Right atrium auricular region (tissue), 2 donors: ENCODE results near the gene VPS54. TPM values are rescaled to one million over a fixed set of nuclear protein-coding genes. Genes with fewer than 3 reads are reported as not detected.

ENCODE experiments used
- DNase-seq: peaks from one replicate; pipeline ENCODE4 v3.0.0-alpha.2; 2019; ENCODE audit warnings: low spot score
- H3K27ac ChIP-seq, 2 donors: fragments of 200-600 bp; sonication (generic); 1 replicate in 1 of 2; 2 replicates in 1 of 2; pipeline ENCODE4 v1.5.1; 2016 to 2019
- H3K27me3 ChIP-seq, 2 donors: fragments of 200-600 bp; sonication (generic); one replicate each; pipeline versions ENCODE4 v1.5.1 to v1.6.0; 2017 to 2019
- H3K36me3 ChIP-seq: fragments of 200-600 bp; sonication (generic); one replicate; pipeline ENCODE4 v1.5.1; 2016
- H3K4me1 ChIP-seq, 2 donors: fragments of 200-600 bp; sonication (generic); one replicate each; pipeline versions ENCODE4 v1.5.1 to v1.6.0; 2017 to 2019
- H3K4me3 ChIP-seq, 2 donors: fragments of 200-600 bp; sonication (generic); 1 replicate in 1 of 2; 2 replicates in 1 of 2; pipeline ENCODE4 v1.5.1; 2017 to 2019; ENCODE audit warnings: mild to moderate bottlenecking in 1 of 2, moderate library complexity in 1 of 2
- H3K9me3 ChIP-seq, 2 donors: fragments of 200-600 bp; sonication (generic); one replicate each; pipeline ENCODE4 v1.5.1; 2019
- total RNA-seq, 2 donors: library from RNA; depleted of rRNA; stranded (reverse); fragments of >200 nt; gene quantifications; one replicate each; pipeline ENCODE4 v1.1.0, GENCODE V29; 2016
- TF ChIP-seq, protein P1 (sequence below), 2 donors: fragments of 200-600 bp; sonication (generic); IDR thresholded peaks; one replicate each; pipeline ENCODE4 v1.5.1; 2019; ENCODE audit warnings: antibody characterized with exemption in 2 of 2

Gene VPS54
- total RNA-seq, 2 donors from 2014 or later: 10.9 to 12.5 TPM

GRCh38 chr2:63983986-63984605, 35.1 kb downstream of the VPS54 start:
- Histone ChIP-seq H3K4me1 (peaks cover 0 to 13% of the 10 kb centered on the region in 2 donors), H3K4me3 (no peak overlapping the region), H3K9me3 (no peaks in the 10 kb centered on the region), H3K36me3 (no peaks in the 10 kb centered on the region), H3K27me3 (no peaks in the 10 kb centered on the region), H3K27ac (no peak overlapping the region)
- TF ChIP-seq, protein P1, sequence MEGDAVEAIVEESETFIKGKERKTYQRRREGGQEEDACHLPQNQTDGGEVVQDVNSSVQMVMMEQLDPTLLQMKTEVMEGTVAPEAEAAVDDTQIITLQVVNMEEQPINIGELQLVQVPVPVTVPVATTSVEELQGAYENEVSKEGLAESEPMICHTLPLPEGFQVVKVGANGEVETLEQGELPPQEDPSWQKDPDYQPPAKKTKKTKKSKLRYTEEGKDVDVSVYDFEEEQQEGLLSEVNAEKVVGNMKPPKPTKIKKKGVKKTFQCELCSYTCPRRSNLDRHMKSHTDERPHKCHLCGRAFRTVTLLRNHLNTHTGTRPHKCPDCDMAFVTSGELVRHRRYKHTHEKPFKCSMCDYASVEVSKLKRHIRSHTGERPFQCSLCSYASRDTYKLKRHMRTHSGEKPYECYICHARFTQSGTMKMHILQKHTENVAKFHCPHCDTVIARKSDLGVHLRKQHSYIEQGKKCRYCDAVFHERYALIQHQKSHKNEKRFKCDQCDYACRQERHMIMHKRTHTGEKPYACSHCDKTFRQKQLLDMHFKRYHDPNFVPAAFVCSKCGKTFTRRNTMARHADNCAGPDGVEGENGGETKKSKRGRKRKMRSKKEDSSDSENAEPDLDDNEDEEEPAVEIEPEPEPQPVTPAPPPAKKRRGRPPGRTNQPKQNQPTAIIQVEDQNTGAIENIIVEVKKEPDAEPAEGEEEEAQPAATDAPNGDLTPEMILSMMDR (IDR thresholded peaks at IDR 0.05): no peak
- no peak for DNase-seq

DNA sequence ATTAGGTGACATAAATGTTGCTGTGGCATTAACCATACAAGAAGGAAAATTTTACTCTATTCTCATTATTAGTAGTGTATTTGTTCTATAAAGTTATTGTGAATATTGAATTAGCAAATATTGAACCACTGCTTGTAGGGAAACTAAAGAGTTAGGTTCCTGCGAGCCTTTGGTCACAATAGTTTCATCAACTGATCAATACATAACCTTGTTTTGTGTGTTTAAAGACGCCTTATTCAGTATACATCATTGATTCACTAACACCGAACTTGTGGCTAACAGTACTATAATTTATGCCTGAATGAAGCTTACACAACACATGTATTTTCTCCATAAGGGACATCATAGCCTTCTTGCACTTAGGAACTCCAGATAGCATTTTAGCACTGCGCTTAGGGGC, 36.9 kb downstream of the VPS54 start:
- Histone ChIP-seq H3K27me3 (no peaks in the 10 kb centered on the region), H3K9me3 (no peaks in the 10 kb centered on the region), H3K4me1 (peaks cover 0 to 13% of the 10 kb centered on the region in 2 donors), H3K4me3 (no peak overlapping the region), H3K27ac (no peak overlapping the region), H3K36me3 (no peaks in the 10 kb centered on the region)
- no peak for DNase-seq
- TF ChIP-seq, protein P1 (IDR thresholded peaks at IDR 0.05): no peak

DNA sequence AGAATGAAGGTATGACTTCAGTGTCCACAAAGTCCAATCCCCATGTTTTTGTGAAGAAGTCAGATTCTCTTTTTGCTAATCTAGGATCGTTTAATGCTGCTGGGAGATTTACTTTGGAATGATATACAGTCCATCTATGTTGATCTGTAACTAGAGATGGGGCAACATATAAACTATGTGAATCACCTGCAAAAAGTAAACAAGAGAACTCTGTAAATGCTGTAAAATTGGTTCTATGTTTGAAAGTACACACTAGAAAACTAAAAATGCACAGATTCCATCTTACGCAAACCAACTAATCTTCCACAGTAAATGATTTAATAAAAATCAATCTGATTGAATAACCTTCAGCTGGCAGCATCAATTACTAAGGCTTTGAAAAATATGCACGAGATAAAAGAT, 37.5 kb downstream of the VPS54 start:
- Histone ChIP-seq H3K36me3 (no peaks in the 10 kb centered on the region), H3K27me3 (no peaks in the 10 kb centered on the region), H3K4me1 (peaks cover 0 to 13% of the 10 kb centered on the region in 2 donors), H3K9me3 (no peaks in the 10 kb centered on the region), H3K27ac (no peak overlapping the region), H3K4me3 (no peak overlapping the region)
- DNase-seq: no peak
- TF ChIP-seq, protein P1 (IDR thresholded peaks at IDR 0.05): no peak

DNA sequence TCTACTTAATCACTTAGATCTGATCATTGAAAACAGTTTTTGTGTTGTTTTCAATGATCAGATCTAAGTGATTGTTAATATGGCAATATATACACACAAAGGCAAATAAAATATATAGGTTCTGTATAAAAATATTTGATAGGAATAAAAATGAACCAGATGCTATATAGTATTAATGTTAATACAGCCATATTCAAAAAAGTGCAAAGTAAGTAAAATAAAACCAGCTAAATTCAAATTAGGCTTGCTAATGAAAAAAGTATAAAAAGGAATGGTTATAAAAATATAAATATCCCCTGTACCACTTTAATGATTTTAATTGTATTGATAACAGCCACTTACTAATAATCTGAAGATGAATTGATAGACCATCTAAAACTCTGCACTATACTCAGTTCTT, 38.4 kb downstream of the VPS54 start:
- Histone ChIP-seq H3K27ac (no peak overlapping the region), H3K4me1 (peaks cover 0 to 11% of the 10 kb centered on the region in 2 donors), H3K36me3 (peaks cover 4% of the 10 kb centered on the region), H3K4me3 (no peak overlapping the region), H3K27me3 (no peaks in the 10 kb centered on the region), H3K9me3 (no peaks in the 10 kb centered on the region)
- no peak for DNase-seq
- TF ChIP-seq, protein P1 (IDR thresholded peaks at IDR 0.05): no peak

GRCh38 chr2:63977904-63978303, 41.3 kb downstream of the VPS54 start:
- H3K36me3 ChIP-seq: peaks cover 6% of the 10 kb centered on the region
- TF ChIP-seq, protein P1 (IDR thresholded peaks at IDR 0.05): no peak
- H3K4me3 ChIP-seq: no peak overlapping the region
- no peak overlapping the region for H3K27ac ChIP-seq
- no peaks in the 10 kb centered on the region for H3K27me3 ChIP-seq
- DNase-seq: no peak
- H3K9me3 ChIP-seq: no peaks in the 10 kb centered on the region
- H3K4me1 ChIP-seq: no peaks in the 10 kb centered on the region

- H3K4me3 ChIP-seq: no peak overlapping the region
- no peaks in the 10 kb centered on the region for H3K4me1 ChIP-seq
- peaks cover 16% of the 10 kb centered on the region for H3K36me3 ChIP-seq
- no peaks in the 10 kb centered on the region for H3K9me3 ChIP-seq
- DNase-seq: no peak
- no peaks in the 10 kb centered on the region for H3K27me3 ChIP-seq
- TF ChIP-seq, protein P1 (IDR thresholded peaks at IDR 0.05): no peak
- no peak overlapping the region for H3K27ac ChIP-seq
Measured at GRCh38 chr2:63976125-63976510, 43.1 kb downstream of the VPS54 start.
